ENCODE data around the gene GAP43.

Gene GAP43

DNA sequence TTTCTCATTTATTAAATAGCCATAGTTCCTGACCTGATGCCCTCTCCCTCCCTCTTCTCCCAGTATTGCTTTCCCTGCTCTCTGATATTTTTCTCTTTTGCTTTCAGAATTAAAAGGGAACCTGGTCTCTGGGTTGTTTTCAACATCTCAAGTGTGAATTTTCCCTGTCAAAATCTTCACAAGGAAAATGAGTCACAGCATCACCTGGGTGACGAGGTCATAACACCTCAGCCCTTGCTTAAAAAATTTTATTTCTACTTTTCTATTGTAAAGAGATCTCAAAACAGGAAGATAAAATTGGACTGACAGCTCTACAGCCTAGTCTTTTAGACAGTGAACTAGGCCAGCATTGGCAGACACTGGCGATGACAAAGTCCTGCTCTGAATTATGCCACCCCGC is 40.1 kb downstream of the GAP43 start:
- DNase-seq = no peak

DNA sequence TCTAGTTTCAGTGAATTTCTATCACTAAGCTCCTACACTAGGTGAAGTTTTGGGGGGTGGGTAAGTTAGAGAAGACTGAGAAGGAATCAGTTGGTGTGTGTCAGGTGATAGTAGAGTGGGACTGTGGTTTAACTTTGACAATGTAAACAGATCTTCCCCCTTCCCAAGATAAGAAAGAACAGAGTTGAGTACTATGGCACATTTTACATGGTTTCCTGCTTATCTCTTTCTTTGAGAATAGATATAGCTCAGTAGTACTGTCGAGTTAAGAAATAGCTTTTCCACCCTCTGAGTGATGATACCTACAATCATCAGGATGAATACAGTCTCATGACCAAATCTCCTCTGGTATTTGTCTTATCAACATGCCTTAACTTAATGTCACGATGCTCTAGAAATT is 42.8 kb downstream of the GAP43 start:
- DNase-seq = no peak

DNA sequence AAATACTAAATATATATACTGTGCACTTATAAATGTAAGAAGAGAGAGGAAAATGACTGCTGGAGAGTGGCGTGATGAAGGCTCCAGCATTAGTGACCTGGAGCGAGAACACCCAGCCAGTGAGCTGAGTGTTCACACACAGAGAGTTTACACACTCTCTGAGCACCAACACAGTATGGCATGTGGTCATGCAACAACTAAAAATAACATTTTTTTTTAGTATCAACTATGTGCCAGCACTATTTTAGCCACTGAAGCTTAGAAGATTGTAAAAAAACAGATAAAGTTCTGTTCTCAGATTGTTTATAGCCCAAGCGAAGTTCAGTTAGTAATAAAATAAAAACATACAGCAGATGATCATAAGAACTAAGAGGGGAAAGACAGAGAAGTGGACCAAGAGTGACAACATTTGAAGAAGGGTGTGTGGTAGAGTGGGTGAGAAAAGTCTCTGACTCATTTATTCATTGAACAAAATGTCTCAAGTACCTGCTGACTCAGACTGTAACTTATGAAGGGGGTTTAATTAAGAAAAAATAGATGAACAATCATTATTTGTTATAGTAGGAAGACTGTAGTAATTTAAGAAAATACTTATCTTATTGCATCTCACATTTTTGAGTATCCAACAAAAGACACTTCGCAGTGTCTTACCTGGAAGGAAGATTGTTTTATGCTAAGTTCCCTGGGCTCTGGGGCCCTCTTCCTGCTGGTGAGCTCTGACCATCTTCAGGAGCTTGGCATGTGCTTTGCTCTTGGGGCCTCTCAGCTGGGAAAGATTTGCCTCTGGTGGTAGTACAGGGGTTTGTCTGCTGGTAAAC is 43.8 kb downstream of the GAP43 start:
- DNase-seq = no peak

DNA sequence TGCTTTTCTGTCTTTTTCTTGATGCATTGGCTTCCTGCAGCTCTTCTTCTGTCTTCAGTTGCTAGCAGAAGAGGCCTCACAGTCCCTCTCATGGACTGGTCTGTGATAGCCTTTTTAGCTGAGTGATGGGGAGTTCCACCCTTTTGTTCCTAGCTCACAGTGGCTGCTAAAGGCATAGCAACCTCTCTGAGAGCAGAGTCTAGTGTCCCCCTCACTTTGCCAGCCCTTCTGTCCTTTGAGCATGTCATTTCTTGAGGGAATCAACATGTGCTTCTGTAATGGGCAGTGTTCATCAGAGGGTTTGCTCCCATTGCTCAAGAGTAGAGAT is 44.4 kb downstream of the GAP43 start:
- no peak for DNase-seq

DNA sequence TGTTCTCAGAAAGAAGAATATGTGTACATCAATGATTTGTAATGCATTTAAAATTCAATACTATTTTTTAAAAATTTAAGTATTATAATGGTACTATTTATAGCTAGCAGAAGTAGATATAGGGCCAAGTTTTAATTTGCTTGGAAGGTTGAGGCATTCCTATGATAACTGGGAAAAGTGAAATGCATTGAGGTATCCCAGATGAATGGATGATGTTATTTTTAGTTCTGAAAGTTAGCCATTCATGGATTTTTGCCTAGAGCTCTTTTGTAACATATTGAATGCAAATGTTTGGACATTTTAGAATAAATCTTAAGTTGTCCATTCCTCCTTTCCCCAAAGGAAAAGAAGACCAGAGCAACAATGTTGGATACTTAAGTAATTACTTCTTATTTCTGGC is 47.6 kb downstream of the GAP43 start:
- DNase-seq = no peak

DNA sequence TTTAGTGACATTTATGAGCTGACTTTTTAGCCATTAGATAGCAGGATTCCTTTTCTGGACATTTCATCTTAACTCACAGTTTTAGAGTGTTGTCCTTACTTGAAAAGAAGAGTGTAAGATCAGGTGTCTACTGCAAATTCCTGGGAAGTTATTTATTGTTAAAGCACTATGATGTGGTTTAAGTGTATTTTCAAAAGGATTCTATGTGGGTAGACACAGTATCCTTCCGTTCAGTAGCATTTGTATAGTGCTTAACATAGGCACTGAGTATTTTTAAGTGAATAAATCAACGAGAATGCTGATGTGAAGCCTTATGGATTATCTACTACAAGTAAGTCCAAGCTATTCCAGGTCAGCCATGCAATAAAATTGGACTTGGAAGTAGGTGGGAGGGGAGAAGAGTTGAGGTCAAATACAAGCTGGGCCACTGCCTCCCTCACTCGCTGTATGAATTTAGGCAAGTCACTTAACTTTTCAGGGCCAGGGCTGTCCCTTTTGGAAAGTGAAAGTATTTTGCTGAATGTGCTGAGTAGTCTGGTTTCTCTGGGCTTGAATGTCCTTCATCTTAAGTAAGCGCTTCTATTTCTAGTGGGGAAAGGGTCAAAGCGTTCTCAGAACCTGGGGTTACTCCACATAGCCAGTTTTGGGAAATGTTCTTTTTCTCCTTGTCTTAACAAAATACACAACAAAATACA is 48.6 kb downstream of the GAP43 start:
- DNase-seq = no peak

DNA sequence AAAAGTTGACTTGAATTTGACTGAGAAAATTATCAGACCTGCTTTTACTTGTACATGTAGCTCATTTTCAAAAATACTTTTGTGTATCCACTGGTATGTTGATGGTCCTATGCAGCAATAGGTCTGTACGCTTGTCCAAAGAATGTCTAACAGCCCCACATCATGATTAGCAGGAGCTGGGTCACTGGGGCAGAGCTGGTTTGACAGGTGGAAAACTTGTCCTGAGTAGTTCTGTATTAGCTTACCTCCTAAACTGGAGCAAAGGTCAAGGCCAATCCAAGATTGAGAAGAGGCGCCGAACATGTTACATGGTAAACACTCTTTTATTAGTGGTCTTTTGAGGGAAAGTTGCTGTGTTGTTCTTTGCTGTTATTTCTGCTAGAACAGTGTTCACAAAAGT is 50.6 kb downstream of the GAP43 start:
- DNase-seq = no peak

DNA sequence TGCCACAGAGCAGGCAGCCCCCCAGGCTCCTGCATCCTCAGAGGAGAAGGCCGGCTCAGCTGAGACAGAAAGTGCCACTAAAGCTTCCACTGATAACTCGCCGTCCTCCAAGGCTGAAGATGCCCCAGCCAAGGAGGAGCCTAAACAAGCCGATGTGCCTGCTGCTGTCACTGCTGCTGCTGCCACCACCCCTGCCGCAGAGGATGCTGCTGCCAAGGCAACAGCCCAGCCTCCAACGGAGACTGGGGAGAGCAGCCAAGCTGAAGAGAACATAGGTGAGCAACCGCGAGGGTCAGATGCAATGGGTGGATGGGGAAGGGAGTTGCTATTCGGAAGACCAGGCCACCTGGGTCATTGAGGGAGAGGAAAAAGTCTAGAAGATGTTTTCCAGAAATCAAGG is 53.0 kb downstream of the GAP43 start:
- no peak for DNase-seq

DNA sequence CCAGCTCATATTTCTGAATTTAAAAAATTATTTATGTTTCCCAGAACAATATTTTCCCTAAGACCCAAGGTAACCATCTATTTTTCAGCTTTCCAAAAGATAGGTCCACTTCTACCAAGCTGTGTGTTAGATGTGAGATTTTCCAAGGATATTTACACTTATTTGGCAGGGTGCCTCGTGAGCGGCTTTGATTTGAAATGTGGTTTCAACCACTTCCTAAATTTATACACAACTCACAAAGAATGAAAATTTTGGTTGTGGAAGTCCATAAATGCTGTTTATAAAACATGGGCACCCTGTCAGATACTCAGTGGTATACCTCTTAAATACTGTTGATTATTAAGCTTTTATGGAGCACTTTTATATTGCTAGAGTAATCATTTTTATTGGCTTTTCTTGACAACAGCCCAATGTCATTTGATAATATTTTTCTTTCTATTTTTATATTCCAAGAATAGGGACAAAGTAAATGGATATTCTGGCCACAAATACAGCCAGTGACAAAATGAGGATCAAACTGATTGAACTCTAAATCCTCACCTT is 57.6 kb downstream of the GAP43 start:
- no peak for DNase-seq

DNA sequence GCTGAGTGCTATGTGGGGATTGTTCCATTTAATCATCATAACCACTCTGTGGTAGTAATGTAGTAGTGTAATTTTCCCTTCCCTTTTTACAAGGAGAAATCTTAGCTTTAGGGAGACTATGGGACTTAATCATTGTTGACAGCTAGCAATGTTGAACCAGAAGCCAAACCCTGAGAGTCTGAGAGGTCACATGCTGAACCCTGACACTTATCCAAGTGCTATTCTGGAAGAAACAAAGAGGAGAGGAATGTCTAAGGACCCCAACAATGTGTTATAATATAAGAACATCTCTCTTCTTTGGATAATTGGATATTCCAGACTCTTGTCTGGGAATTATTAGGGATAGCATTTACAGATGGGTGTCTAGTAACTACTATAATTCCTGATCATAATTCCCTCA is 58.4 kb downstream of the GAP43 start:
- no peak for DNase-seq

DNA sequence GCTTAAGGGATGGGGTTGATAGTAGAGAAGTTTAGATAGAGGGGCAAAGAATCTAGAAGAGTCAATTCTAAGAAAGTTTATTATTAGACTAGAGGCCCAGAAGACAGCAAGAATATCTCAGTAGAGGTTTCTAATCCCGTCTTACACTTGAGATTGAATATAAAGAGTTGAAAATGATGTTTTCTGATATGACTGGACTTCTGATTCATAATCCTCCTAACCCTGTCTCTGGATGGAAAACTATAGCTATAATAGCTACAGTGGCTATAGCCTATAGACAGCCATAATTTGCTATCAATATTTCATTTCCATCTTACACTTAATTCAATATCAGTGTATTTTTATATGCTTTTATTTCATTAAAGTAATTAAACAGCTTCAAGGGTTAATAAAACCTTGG is 60.0 kb downstream of the GAP43 start:
- no peak for DNase-seq

DNA sequence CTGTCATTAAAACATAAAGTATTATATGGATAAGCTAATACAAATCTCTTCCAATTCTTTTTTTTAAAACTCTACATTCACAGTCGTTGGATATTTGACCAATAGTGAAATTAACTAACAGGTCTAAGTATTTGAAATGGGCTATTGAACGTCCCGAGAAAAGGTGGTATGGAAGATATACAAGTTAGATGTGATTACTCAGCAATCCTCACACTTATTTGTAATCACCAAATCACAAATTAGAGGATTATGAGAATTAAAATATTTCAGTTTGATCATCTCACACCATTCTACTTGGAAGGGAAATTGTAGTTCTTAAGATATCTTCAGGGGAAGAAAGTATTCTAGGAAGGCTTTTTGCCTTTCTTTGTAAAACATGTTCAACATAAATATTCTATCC is 60.5 kb downstream of the GAP43 start:
- no peak for DNase-seq

DNA sequence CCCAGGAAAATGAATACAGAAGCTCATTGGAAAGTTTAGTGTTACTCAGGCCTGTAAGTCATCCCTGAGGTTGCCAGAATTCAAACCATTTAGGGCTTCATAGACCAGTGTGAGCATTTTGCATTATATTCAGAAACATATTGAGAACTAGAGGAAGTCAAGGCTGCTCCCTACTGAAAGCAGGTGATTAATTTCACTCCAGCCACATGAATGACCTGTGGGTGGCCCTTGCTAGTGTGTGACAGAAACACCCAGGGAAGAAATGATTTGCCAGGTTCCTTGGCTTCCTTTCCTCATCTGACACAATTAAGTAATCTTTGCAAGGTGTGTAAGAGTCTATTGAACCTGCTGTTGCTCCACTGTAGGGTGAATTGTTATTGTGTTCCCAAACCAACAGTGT is 61.8 kb downstream of the GAP43 start:
- no peak for DNase-seq

DNA sequence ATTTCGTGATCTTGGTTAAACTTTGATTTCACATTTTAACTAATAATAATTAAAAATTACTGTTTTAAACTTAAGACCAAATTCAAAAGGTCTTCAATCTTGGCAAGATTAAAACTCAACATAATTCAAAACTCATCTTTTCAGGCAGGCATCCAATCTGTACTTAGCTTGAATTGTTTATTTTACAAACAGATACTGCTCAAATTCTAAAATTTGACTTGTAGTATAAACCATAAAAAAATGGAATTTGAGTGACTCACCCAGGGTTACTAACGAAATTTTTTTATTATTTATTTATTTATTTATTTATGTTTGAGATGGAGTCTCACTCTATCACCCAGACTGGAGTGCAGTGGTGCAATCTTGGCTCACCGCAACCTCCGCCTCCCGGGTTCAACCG is 64.4 kb downstream of the GAP43 start:
- no peak for DNase-seq

DNA sequence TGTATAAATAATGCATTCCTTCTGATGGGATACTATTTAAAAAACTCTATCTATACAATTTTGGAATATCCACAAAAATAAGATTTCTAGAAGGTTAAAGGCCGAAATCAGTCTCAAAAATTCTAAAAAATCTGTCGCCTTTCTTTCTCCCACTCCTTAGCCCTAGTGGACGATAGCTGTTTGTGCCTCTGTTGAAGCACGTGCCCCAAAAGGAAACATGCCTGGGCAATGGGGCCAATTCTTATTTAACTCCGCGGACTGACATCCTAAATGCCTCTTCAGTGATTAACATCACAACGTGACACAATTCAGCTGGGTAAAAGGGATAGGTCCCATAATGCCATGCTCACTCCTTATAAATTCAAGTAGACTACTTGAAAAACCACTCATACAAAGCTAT is 65.1 kb downstream of the GAP43 start:
- no peak for DNase-seq

DNA sequence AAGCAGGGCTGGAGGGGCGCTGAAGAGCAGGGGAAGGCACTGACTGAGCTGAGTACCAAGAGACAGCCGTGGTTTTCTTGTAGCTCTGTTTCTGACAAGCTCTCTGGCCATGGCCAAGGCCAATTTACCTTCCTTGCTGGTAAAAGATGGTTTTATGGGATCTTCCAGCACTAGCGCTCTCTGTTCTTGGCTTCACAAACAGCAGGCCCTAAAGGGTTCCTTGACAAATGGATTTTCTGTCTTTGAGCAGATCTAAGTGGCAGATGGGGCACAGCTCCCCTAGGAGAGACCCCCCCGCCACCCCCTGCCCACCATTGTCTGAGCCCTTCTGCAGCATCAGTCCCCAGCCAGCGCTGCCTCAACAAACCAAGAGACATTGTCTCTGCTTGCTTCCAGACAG is 66.6 kb downstream of the GAP43 start:
- no peak for DNase-seq

DNA sequence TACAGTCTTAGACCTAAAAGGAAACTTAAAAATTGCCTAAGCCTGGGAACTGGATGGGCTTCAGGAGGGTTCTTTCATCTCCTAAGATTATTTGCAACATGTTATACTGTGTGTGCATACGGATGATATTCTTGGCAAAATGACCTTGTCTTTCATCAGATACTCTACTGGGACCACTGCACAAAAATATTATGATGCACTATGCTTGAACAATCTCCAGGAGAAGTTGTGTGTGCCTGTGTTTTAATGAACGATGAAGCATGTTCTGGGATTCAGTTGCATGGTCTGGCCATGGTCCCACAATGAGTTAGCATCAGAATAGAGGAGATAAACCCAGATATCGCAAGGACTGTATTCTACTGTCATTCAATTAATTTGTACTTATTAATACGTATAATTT is 68.7 kb downstream of the GAP43 start:
- DNase-seq = no peak

DNA sequence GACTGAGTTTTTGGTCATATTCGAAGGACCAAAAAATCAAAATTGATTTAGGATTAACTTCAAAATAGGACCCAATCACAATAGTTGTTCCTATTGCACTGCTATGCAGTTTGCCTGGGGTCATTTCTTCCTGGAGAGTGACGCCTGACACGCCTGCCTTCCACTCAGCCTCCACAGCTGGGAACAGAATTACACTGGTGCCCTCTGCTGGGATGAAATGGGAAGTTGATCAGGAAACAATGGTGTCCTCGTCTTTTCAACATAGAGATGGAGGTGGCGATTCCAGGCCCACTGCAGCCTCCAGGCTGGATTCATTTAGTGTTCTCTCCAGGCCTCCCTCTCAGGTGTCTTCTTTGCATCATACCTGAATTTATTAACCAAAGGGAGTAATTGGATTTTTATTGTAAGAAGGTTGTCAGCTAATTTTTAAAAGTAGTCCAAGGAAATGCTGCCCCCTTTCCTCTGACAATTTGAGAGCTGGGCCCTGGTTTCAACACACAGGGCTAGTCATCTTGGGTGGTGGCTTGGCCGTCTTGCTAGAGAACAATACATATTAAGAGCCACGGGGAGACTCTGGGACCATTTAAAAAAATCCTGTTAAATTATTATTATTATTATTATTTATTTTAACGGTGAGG is 69.7 kb downstream of the GAP43 start:
- peak; percentile 72 for DNase-seq

DNA sequence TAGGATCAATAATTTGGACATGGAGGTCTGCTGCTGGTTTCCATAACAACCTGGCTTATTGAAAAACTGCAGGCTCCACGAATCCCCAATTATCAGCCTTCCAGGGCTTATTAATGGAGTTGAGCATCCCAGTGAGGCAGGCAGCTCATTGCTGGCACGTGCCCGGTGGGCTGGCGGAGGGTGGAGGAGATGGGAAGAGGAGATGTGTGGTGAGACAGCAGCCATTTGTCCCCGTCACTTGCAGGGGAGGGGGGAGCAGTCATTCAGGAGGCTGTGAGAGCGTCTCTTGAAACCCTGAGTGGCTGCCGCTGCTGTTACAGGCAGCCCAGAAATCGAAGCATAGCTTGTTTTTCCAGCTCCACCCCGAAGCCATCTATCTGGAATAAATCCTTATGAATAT is 70.6 kb downstream of the GAP43 start:
- DNase-seq = no peak

DNA sequence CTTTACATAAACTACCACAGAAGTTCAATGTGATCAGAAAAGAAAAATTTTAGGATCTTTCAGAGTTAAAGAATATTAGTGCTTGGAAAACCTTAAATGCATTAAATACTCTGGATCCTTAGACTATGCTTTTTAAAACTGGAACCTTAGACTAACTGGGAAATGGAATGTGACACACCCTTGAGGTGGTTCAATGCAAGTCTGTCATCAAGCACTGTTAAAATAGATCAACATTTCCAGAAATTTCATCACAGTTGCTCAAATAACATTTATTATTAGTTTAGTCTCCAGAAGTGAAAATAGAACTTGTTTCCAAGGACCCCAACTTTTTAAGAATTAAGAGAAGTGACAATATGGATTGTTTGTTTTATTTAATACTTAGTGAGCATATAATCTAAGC is 71.8 kb downstream of the GAP43 start:
- no peak for DNase-seq

DNA sequence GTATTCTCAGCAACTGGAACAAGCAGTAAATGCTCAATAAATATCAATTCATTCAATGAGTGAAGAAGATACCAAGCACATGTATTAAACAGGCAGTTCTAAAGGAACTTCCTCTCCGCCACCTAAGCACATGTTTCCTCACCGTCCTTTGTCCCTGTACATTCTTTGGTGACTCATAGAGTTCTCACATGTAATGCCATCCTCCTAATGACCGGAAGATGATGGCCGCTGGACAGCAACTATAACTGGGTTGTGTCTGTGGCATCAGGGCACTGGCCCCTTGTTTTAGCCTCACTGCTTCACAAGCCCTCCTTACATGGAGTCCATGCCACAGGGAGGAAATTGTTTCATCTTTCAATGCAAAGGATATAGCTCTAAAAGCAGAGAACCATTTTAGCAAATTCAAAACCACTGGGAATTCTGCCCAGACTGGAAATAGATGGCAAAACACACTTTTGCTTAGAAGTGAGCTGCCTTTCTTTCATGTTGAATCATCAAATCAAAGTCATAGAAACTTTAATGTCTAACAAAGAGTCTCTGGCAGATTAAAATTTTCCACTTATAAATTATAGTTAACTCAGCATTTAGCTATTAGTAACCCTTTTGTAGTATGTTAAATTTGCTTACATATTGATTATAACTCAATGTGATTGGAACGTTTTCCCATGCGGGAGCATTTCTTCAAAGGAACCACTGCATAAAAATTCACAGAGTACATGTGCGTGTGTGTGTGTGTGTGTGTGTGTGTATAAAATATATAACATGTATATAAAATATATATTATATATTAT is 74.1 kb downstream of the GAP43 start:
- DNase-seq = no peak

DNA sequence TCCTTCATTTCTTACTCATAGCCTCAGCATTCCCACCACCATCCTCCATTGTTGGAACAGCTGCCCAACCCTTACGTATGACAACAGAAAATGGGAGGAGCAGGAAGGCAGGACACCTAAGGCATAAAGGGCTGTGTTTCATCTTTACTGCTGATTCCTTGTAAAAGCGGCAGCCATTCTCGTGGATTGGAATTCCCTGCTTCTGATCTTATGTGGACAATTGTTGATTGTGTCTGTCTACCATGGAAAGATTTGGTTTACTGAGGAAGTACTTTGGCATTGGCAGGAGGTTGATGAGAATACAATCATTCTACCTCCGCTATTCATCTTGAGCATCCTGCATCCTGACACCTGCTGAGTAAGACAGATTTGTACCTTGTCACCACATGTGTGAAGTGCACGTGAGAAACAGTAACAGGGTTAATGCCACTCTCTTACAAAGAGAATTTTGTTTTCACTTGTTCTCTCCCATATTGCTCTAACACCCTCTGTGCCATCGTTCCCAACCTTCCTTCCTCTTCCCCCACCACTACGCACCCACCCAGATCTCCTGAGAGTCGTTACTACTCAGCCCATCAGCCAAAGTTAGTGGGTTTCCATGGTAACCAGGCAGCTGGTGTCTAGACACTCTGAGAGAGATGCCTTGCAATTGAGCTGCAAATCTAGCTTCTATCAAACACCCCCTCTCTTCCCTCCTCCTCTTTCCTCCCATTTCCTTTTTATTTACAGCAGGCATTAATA is 75.7 kb downstream of the GAP43 start:
- no peak for DNase-seq

DNA sequence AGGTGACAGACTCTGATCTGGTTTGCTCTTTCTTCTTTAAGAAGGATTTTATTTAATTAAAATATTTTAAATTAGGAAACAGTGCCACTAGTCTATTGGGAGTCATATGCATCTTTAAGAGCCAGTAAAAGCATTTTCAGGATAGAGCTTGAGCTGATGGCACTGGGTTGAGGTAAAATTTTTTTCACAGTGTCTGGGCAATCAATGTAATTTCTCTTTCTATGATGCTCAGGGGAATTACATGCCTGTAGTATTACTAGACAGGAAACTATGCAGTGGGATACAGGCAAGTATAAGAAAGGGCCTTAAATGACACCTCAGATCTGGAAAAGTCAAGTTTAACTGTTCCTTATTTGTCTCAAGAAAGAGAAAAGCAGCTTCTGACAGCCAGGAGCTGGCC is 76.4 kb downstream of the GAP43 start:
- DNase-seq = no peak

All from NCI-H1417 treated with DMSO at 0.1 percent for 48 hours (cell line).